Adrenal gland (tissue), 12 donors: ENCODE results near the gene IMPACT. TPM values are rescaled to one million over a fixed set of nuclear protein-coding genes. Genes with fewer than 3 reads are reported as not detected.
A peak's percentile ranks its signal among the peaks of the same experiment; 100 is the strongest.

ENCODE experiments used
- DNase-seq, 7 donors: peaks; one replicate each; pipeline ENCODE4 v3.0.0-alpha.2; 2019 to 2020
- H3K27ac ChIP-seq, 5 donors: fragments of 200-600 bp; sonication (generic) in 4 of 5; 1 replicate in 3 of 5; 2 replicates in 2 of 5; pipeline versions ENCODE4 v1.5.1 to v1.8.0; 2016 to 2020; ENCODE audit warnings: mild to moderate bottlenecking in 1 of 5
- H3K27me3 ChIP-seq: fragments of 200-600 bp; 2 replicates; pipeline ENCODE4 v1.8.0; 2021
- H3K36me3 ChIP-seq, 2 donors: fragments of 200-600 bp; replicated peaks in 1 of 2; 1 replicate in 1 of 2; 2 replicates in 1 of 2; pipeline versions ENCODE4 v1.5.1 to v1.8.0; 2018 to 2022
- H3K4me1 ChIP-seq, 2 donors: fragments of 200-600 bp; replicated peaks in 1 of 2; 1 replicate in 1 of 2; 2 replicates in 1 of 2; pipeline versions ENCODE4 v1.5.1 to v1.8.0; 2018 to 2021
- H3K4me3 ChIP-seq, 4 donors: fragments of 200-600 bp; sonication (generic) in 3 of 4; one replicate each; pipeline ENCODE4 v1.5.1; 2016 to 2018
- H3K9me3 ChIP-seq, 3 donors: fragments of 200-600 bp; sonication (generic) in 1 of 3; replicated peaks in 1 of 3; 1 replicate in 2 of 3; 2 replicates in 1 of 3; pipeline versions ENCODE4 v1.5.1 to v1.8.0; 2016 to 2021
- POLR2A ChIP-seq, 2 donors: fragments of 450-650 bp; IDR thresholded peaks; one replicate each; pipeline ENCODE4 v1.6.1; 2017; ENCODE audit warnings: antibody characterized with exemption in 2 of 2, mild to moderate bottlenecking in 2 of 2, moderate library complexity in 1 of 2
- WGBS, 4 donors: extraction: QIAGEN DNeasy Blood & Tissue Kit in 2 of 4; methylation state at CpG; one replicate each; pipeline versions ENCODE4 v1.1.5 to v1.1.7; 2013 to 2017; 5-methylcytosine and 5-hydroxymethylcytosine counted together
- intact Hi-C, 2 donors: fragments of 100-400 bp; cut with DNase I; formaldehyde crosslinking; loops; one replicate each; pipeline versions ENCODE4 v1.14.1 to v1.15.0; 2022 to 2023
- polyA plus RNA-seq, 3 donors: library from polyadenylated mRNA; stranded (reverse); fragments of 200-250 nt in 2 of 3; fragments of 350-450 nt in 1 of 3; fragmentation: Illumina TruSeq in 1 of 3; extraction: RNeasy Lipid Tissue Mini Kit (QIAGEN cat#74804) in 1 of 3; gene quantifications; one replicate each; pipeline ENCODE4 v1.2.3, GENCODE V29; 2013 to 2014
- total RNA-seq, 9 donors: library from RNA; depleted of rRNA in 4 of 9; stranded (reverse); fragments of >200 nt in 4 of 9; fragments of 120-200 nt in 1 of 9; fragmentation: NEBNext Ultra II Directional in 1 of 9; extraction: Animal tissue kit (Norgen Biotek cat#: 25700) in 1 of 9; gene quantifications; one replicate each; pipeline versions ENCODE4 v1.1.0 to v1.2.4, GENCODE V29; 2013 to 2023
- TF ChIP-seq, protein P1 (sequence below), 6 experiments: fragments of 450-650 bp in 4 of 6; fragments of 200-600 bp in 2 of 6; sonication (generic) in 1 of 6; IDR thresholded peaks; 1 replicate in 5 of 6; 2 replicates in 1 of 6; pipeline versions ENCODE4 v1.5.1 to v1.8.0; 2016 to 2021; ENCODE audit warnings: antibody characterized with exemption in 6 of 6, mild to moderate bottlenecking in 2 of 6, moderate library complexity in 1 of 6
- donor health status: healthy with polysubstance abuse.
- donor health status: Bipolar disorder and iron deficiency.
- donor health status: DM: yes; HTN: yes; CAD: no.
- donor health status: DM: no; HTN: no; CAD: no.
- donor health status: DM: no; HTN: no; CAD: no.
- donor health status: DM: yes; HTN: yes; CAD: no.

IMPACT gene
- total and polyA plus RNA-seq, 12 donors: 16.2 to 60.5 (median 44.7) TPM

DNA sequence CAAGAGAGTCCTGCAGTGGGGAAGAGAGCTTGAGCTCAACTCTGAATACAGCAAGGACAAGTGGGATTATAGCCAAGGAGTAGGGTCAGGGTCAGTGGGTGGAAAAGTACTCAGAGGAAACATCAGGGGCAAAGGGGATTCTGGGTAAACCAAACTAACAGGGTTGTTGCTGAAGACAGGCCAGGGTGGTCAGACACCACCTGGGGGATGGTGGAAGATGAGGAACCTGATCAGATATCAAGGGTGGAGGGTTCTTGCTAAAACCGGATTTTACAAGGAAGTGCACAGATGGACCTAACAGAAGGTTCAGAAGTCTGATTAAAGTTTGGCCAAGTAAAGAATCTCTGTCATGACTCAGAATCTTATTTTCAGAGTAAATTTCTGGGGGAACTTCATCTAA, 45.3 kb upstream of the IMPACT start:
- peak in 2 of 7 donors; percentile 20 to 39 for DNase-seq
- peaks cover 7 to 10% of the 10 kb centered on the region in 2 donors for H3K4me1 ChIP-seq
- TF ChIP-seq, protein P1, sequence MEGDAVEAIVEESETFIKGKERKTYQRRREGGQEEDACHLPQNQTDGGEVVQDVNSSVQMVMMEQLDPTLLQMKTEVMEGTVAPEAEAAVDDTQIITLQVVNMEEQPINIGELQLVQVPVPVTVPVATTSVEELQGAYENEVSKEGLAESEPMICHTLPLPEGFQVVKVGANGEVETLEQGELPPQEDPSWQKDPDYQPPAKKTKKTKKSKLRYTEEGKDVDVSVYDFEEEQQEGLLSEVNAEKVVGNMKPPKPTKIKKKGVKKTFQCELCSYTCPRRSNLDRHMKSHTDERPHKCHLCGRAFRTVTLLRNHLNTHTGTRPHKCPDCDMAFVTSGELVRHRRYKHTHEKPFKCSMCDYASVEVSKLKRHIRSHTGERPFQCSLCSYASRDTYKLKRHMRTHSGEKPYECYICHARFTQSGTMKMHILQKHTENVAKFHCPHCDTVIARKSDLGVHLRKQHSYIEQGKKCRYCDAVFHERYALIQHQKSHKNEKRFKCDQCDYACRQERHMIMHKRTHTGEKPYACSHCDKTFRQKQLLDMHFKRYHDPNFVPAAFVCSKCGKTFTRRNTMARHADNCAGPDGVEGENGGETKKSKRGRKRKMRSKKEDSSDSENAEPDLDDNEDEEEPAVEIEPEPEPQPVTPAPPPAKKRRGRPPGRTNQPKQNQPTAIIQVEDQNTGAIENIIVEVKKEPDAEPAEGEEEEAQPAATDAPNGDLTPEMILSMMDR (IDR thresholded peaks at IDR 0.05): no peak
- H3K36me3 ChIP-seq: no peaks in the 10 kb centered on the region
- no peaks in the 10 kb centered on the region for H3K27me3 ChIP-seq
- no peak overlapping the region for H3K4me3 ChIP-seq
- intact Hi-C loops: no loop called here
- no peak overlapping the region for H3K27ac ChIP-seq
- 32 to 63% (median 58%) methylated on average over 1 of the region's 1 CpG for WGBS, 4 donors
- H3K9me3 ChIP-seq: no peaks in the 10 kb centered on the region

DNA sequence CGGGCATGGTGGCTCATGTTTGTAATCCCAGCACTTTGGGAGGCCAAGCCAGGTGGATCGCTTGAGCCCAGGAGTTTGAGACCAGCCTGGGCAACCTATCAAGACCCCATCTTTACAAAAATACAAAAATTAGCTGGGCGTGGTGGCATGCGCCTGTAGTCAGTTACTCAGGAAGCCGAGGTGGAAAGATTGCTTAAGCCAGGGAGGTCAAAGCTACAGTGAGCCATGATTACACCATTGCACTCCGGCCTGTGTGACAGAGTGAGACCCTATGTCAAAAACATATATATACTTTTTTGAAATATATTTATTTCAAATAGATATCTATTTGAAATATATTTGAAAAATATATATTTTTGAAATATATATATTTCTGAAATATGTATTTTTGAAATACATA, 39.8 kb upstream of the IMPACT start:
- intact Hi-C loops: no loop called here
- Histone ChIP-seq H3K4me1 (no peaks in the 10 kb centered on the region), H3K9me3 (no peaks in the 10 kb centered on the region), H3K4me3 (no peak overlapping the region), H3K27ac (no peak overlapping the region), H3K27me3 (no peaks in the 10 kb centered on the region), H3K36me3 (no peaks in the 10 kb centered on the region)
- TF ChIP-seq POLR2A (IDR thresholded peaks at IDR 0.05): no peak
- TF ChIP-seq, protein P1 (IDR thresholded peaks at IDR 0.05): no peak
- 88 to 93% (median 91%) methylated on average over 6 of the region's 6 CpGs for WGBS, 4 donors
- no peak for DNase-seq

DNA sequence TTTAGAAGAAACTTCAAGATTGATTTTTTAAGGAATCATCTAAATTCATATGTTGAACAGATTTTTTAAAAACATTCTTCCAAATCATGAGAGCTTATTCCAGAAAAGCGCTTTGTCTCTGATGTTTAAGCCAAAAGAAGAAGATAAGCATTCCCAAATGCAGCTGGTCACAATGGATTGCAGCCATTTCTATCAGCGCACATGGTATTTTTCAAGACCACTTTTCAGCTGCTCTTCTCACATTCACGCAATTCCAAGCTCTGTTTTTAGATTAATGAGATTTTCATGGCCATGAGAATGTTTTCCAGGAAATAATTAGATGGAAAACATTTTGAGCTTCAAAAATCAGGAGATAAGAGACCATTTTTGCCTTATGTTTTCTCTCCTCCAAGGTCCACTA, 37.5 kb upstream of the IMPACT start:
- Histone ChIP-seq H3K36me3 (no peaks in the 10 kb centered on the region), H3K27me3 (no peaks in the 10 kb centered on the region), H3K27ac (no peak overlapping the region), H3K4me1 (no peaks in the 10 kb centered on the region), H3K4me3 (no peak overlapping the region), H3K9me3 (no peaks in the 10 kb centered on the region)
- intact Hi-C loops: no loop called here
- no peak for DNase-seq
- TF ChIP-seq, protein P1 (IDR thresholded peaks at IDR 0.05): no peak
- TF ChIP-seq POLR2A (IDR thresholded peaks at IDR 0.05): no peak
- 63 to 70% (median 65%) methylated on average over 3 of the region's 3 CpGs for WGBS, 4 donors

DNA sequence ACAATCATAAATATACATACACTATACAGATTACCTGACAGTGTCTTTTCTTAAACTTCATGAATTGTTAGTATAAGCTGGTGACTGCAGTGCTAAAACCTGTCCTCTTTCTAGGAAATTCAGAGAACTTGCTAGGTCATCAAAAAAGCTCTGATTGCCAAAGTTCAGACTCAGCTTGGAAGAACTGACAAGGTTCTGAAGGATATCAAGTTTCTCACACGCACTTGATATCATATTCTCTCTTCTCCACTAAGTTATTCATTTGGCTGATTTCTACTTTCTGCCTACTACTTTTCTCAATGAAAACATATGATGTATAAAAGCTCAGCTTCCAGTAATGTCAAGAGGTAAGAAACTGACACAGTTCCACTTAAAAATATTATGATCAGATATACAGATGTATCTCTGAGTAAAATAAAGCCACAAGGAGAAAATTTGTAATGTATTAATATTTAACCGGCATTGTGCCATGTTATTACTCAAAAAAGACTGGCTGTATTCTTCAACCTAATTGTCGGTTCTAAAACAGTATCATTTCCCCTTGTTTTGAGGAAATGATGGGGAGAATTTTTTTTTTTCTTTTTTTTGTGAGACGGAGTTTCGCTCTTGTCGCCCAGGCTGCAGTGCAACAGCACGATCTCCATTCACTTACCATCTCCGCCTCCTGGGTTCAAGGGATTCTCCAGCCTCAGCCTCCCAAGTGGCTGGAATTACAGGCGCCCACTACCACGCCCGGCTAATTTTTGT, 31.2 kb upstream of the IMPACT start:
- no peak overlapping the region for H3K27ac ChIP-seq
- H3K4me3 ChIP-seq: no peak overlapping the region
- H3K36me3 ChIP-seq: no peaks in the 10 kb centered on the region
- no peak for DNase-seq
- 71 to 84% (median 79%) methylated on average over 11 of the region's 11 CpGs for WGBS, 4 donors
- intact Hi-C loops: no loop called here
- H3K4me1 ChIP-seq: peaks cover 4 to 10% of the 10 kb centered on the region in 2 donors
- TF ChIP-seq, protein P1 (IDR thresholded peaks at IDR 0.05): no peak
- no peak for TF ChIP-seq POLR2A (IDR thresholded peaks at IDR 0.05)
- no peaks in the 10 kb centered on the region for H3K27me3 ChIP-seq
- H3K9me3 ChIP-seq: no peaks in the 10 kb centered on the region
